Medulla oblongata (tissue), 1 donor: ENCODE measurements around the gene RNU6-1.

Experiments used
- DNase-seq: peaks from one replicate; pipeline ENCODE4 v3.0.0-alpha.2; 2015; ENCODE audit errors: extremely low spot score

RNU6-1 gene

GRCh38 chr15:67857220-67857619 is 17.4 kb upstream of the RNU6-1 start:
- no peak for DNase-seq

- DNase-seq: no peak
These were observed 16.0 kb upstream of the RNU6-1 start for GRCh38 chr15:67855842-67856241.

GRCh38 chr15:67854358-67854757 is 14.5 kb upstream of the RNU6-1 start:
- DNase-seq: no peak

GRCh38 chr15:67853454-67853853 is 13.6 kb upstream of the RNU6-1 start:
- no peak for DNase-seq

- no peak for DNase-seq
These were observed 12.6 kb upstream of the RNU6-1 start for GRCh38 chr15:67852418-67852817.

GRCh38 chr15:67850994-67851571 is 11.2 kb upstream of the RNU6-1 start:
- no peak for DNase-seq

GRCh38 chr15:67850336-67850735 is 10.5 kb upstream of the RNU6-1 start:
- DNase-seq: no peak

- DNase-seq: no peak
These were observed 9.7 kb upstream of the RNU6-1 start for GRCh38 chr15:67849538-67849937.

GRCh38 chr15:67845974-67846373 is 6.1 kb upstream of the RNU6-1 start:
- DNase-seq: no peak

GRCh38 chr15:67843571-67844387 is 3.9 kb upstream of the RNU6-1 start:
- no peak for DNase-seq

GRCh38 chr15:67843092-67843501 is 3.3 kb upstream of the RNU6-1 start:
- DNase-seq: no peak

GRCh38 chr15:67841513-67841762 is 1.6 kb upstream of the RNU6-1 start:
- no peak for DNase-seq

- peak; percentile 45 for DNase-seq
These were observed 1.1 kb upstream of the RNU6-1 start for GRCh38 chr15:67840749-67841512.

- peak; percentile 65 for DNase-seq
These were observed 331 bp downstream of the RNU6-1 start for GRCh38 chr15:67839499-67839928.

- DNase-seq: peak; percentile 66
These were observed 984 bp downstream of the RNU6-1 start for GRCh38 chr15:67838789-67839332.

GRCh38 chr15:67836955-67837354 is 2.9 kb downstream of the RNU6-1 start:
- DNase-seq: no peak

GRCh38 chr15:67836477-67836876 is 3.4 kb downstream of the RNU6-1 start:
- peak; percentile 62 for DNase-seq

- DNase-seq: no peak
These were observed 3.8 kb downstream of the RNU6-1 start for GRCh38 chr15:67836134-67836455.

GRCh38 chr15:67835297-67836133 is 4.3 kb downstream of the RNU6-1 start:
- DNase-seq: no peak

GRCh38 chr15:67834581-67835296 is 5.1 kb downstream of the RNU6-1 start:
- no peak for DNase-seq
